WERI-Rb-1 (cell line): Measurements from ENCODE around the gene AMMECR1.

Source experiments
- DNase-seq: peaks from one replicate; pipeline ENCODE4 v3.0.0-alpha.2; 2020
- H3K27ac ChIP-seq: fragments of 250-450 bp; sonication (Bioruptor Pico); 2 replicates; pipeline ENCODE4 v1.5.1; 2020; ENCODE audit warnings: mild to moderate bottlenecking, moderate library complexity
- H3K27me3 ChIP-seq: fragments of 250-450 bp; sonication (Bioruptor Pico); 2 replicates; pipeline ENCODE4 v1.5.1; 2021; ENCODE audit warnings: mild to moderate bottlenecking, low read depth, moderate library complexity; ENCODE audit not compliant: insufficient read depth, severe bottlenecking
- H3K36me3 ChIP-seq: fragments of 250-450 bp; sonication (Bioruptor Pico); 2 replicates; pipeline ENCODE4 v1.5.1; 2020; ENCODE audit warnings: mild to moderate bottlenecking, moderate library complexity
- H3K4me3 ChIP-seq: 2 replicates; pipeline ENCODE4 v1.5.1; 2011; ENCODE audit warnings: low read depth, mild to moderate bottlenecking, control low read depth, low read length
- H3K9me3 ChIP-seq: fragments of 250-450 bp; sonication (Bioruptor Pico); 2 replicates; pipeline ENCODE4 v1.5.1; 2021; ENCODE audit warnings: mild to moderate bottlenecking, moderate library complexity; ENCODE audit not compliant: severe bottlenecking
- TF ChIP-seq, protein P1 (sequence below): IDR thresholded peaks from 2 replicates; pipeline ENCODE4 v1.5.1; 2011; ENCODE audit warnings: low read depth, mild to moderate bottlenecking, control low read depth, inconsistent platforms, low read length

AMMECR1 gene

DNA sequence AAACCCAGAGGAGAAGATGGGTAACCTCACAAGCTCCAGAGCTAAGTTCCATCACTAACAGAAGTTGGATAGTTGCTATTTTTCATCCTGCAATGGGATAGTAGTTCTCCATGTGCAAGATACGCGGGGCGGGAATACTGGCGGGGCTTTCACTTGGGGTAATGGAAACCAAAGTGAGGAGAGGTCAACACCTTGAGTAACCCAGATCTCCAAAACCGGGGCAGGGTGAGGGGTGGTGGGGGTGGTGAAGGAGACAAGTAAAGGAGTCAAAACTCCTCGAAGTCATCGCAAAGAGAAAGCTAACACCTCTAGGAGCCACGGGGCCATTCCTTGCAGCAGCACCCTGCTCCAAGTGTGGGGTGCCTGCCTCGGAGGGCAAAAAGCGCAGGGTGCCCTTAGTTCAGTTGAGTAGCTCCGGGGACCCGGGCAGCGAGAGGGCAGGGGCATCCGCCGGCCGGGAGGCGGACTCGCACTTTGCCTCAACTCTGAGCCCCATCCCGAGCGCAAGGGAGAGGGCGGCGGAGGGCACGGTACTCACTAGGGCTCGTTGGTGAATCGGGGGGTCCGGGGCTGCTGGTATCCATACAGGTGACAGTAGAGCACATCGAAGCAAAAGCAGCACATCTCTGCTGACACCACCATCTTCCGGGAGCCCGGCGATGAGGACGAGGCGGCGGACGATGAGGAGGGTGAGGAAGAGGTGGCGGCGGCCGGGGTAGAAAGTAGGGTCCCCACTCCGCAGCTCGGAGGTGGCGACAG is 645 bp downstream of the AMMECR1 start:
- Histone ChIP-seq H3K4me3 (peak overlapping the region; percentile 73), H3K27me3 (peaks cover 26% of the 10 kb centered on the region), H3K9me3 (no peaks in the 10 kb centered on the region), H3K27ac (peak overlapping the region; percentile 56), H3K36me3 (no peaks in the 10 kb centered on the region)
- TF ChIP-seq, protein P1, sequence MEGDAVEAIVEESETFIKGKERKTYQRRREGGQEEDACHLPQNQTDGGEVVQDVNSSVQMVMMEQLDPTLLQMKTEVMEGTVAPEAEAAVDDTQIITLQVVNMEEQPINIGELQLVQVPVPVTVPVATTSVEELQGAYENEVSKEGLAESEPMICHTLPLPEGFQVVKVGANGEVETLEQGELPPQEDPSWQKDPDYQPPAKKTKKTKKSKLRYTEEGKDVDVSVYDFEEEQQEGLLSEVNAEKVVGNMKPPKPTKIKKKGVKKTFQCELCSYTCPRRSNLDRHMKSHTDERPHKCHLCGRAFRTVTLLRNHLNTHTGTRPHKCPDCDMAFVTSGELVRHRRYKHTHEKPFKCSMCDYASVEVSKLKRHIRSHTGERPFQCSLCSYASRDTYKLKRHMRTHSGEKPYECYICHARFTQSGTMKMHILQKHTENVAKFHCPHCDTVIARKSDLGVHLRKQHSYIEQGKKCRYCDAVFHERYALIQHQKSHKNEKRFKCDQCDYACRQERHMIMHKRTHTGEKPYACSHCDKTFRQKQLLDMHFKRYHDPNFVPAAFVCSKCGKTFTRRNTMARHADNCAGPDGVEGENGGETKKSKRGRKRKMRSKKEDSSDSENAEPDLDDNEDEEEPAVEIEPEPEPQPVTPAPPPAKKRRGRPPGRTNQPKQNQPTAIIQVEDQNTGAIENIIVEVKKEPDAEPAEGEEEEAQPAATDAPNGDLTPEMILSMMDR = no peak
- DNase-seq = peak; percentile 9

DNA sequence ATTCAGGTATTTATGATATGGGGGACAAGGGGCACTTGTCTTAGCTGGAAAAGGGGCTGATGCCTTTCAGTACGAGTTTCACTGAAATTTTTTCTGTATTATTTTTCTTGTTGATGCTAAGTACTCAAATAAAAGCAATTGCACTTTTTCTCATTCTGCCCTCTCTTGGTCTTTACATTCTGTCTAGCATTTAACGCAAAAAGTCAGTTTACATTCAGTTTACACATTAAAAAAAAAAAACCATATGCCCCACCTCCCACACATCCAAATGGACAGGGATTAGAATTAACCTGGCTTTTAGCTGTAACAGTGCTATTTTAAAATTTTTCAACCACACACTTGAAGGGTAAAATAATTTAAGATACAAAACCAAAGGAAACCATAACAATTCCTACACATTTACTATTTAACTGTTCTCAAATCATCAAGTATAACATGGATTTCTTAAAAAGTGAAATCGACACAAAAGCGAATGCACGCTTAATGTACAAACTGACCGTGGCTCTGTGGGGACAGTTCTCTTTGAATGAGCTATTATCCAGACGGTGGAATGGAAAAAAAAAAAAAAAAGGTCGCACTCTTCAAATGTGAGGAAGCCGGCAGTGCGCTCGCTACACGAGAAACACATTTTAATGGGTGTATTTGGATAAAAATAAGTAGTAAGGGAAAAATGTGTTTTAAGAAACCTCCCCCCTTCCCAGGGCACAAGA is 1.4 kb downstream of the AMMECR1 start:
- Histone ChIP-seq H3K4me3 (peak overlapping the region; percentile 73), H3K27ac (no peak overlapping the region), H3K9me3 (no peaks in the 10 kb centered on the region), H3K36me3 (no peaks in the 10 kb centered on the region), H3K27me3 (peaks cover 22% of the 10 kb centered on the region)
- DNase-seq = no peak
- TF ChIP-seq, protein P1 = no peak

DNA sequence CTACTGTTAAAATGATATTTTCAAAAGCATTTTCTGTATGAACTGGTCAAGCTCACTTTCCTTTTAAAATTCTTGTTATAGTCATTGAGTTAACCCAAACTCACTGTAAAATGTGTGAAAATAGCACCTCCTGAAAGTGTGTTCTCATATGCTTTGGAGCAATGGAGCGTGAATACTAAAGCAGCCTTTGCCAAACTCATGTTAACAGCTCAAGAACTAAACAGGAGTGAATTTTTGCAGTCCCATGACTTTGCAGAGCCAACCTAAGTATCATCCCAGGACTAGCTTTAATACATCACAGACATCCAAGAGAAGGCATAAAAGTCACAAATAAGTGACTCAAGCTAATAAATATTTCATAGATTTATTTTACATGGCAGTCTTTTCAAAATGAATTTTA is 2.3 kb downstream of the AMMECR1 start:
- H3K27ac ChIP-seq = no peak overlapping the region
- no peaks in the 10 kb centered on the region for H3K36me3 ChIP-seq
- DNase-seq = no peak
- no peaks in the 10 kb centered on the region for H3K9me3 ChIP-seq
- no peak overlapping the region for H3K4me3 ChIP-seq
- peaks cover 16% of the 10 kb centered on the region for H3K27me3 ChIP-seq
- TF ChIP-seq, protein P1 = no peak

DNA sequence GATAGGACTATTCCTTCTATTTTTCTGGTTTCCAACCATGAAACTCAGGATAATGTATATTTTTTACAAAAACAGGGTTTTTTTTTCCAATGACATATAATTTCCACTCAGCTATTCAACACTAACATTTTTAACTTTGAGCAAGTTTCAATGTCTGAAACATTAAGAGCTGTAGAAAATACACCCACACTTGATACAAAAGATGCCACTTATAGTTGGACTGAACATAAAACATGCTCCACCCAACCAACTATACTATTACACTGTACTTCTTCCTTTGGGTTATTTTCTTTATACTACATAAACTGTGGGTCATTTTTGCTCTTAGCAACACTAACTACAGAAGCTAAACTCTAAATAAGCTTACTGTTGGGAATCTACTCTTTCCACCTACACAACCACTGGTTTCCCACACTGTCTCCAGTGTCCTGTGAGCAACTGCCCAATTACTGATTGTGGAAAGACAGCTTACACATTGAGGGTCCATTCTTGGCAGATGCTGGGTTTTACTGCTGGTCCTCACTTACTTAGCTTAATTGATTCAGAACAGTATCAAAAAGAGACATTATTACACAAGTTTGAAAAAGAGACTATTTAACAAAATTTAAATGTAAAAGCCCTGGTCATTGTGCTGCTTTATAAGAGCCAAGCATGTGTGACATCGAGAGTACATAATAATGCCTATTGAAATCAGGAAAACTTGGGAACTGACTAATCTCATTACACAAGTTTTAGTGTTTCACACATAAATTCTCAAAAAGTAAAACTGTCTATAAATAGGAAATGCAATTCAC is 6.3 kb downstream of the AMMECR1 start:
- Histone ChIP-seq H3K27me3 (no peaks in the 10 kb centered on the region), H3K4me3 (no peak overlapping the region), H3K27ac (no peak overlapping the region), H3K36me3 (no peaks in the 10 kb centered on the region), H3K9me3 (no peaks in the 10 kb centered on the region)
- DNase-seq = no peak
- TF ChIP-seq, protein P1 = no peak

DNA sequence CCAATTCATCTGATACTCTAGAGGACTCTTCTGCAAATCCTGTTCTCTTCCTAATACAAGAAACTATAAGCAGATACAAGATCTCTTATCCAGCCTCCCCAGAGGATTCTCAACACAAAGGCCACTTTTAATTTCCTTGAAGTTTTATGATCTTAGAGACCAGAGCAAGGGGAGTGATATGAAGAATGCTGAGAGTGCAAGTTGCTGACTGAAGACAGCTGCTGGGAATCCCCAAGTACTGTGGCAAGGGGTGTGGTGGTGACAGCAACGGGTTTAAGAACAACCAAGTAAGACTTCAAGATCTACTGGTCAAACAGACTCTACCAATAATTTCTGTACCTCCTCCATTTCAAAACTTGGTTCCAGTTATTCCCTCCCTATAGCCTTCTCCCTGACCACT is 7.0 kb downstream of the AMMECR1 start:
- Histone ChIP-seq H3K9me3 (no peaks in the 10 kb centered on the region), H3K27ac (no peak overlapping the region), H3K4me3 (no peak overlapping the region), H3K36me3 (no peaks in the 10 kb centered on the region), H3K27me3 (no peaks in the 10 kb centered on the region)
- DNase-seq = no peak
- TF ChIP-seq, protein P1 = no peak
